ENCODE measurements around the gene LPXN.

LPXN gene

GRCh38 chr11:58582437-58582836 lies 6.8 kb upstream of the LPXN start:
- peak overlapping the region; percentile 94 for H3K4me3 ChIP-seq (ENCODE audit: low read length, poor library complexity, severe bottlenecking)

GRCh38 chr11:58580311-58580710 lies 4.7 kb upstream of the LPXN start:
- Histone ChIP-seq H3K4me1 (ENCODE audit: insufficient read depth, low read length, poor library complexity, severe bottlenecking) (peaks cover 60% of the 10 kb centered on the region), H3F3A (ENCODE audit: low read depth) (peaks cover 12% of the 10 kb centered on the region), H3K9ac (ENCODE audit: low read depth, low read length, poor library complexity, severe bottlenecking) (peak overlapping the region; percentile 99), H3K79me2 (ENCODE audit: insufficient read depth, low read length) (peaks cover 77% of the 10 kb centered on the region), H3K9me2 (replicated peaks; ENCODE audit: low read depth, low read length) (no peaks in the 10 kb centered on the region), H2AFZ (ENCODE audit: low read length) (no peak overlapping the region), H3K4me2 (ENCODE audit: low read depth, low read length, poor library complexity, severe bottlenecking) (peak overlapping the region; percentile 97), H4K20me1 (ENCODE audit: insufficient read depth, low read length, poor library complexity, severe bottlenecking) (peaks cover 57% of the 10 kb centered on the region), H3K4me3 (ENCODE audit: low read length, poor library complexity, severe bottlenecking) (peak overlapping the region; percentile 94), H3K27me3 (ENCODE audit: insufficient read depth, low read length, poor library complexity, severe bottlenecking) (peaks cover 4% of the 10 kb centered on the region), H3K36me3 (ENCODE audit: insufficient read depth, low read length) (peaks cover 8% of the 10 kb centered on the region; the same call in 1 of the 2 replicates), H3K9me3 (ENCODE audit: insufficient read depth, low read depth, low read length) (no peaks in the 10 kb centered on the region)
- TF ChIP-seq CTCF (conservative IDR thresholded peaks at IDR 0.05; ENCODE audit: low read length) = no peak
- TF ChIP-seq EZH2phosphoT487 (IDR thresholded peaks at IDR 0.05; ENCODE audit: borderline replicate concordance) = no peak

More at GRCh38 chr11:58582437-58582836, 6.8 kb upstream of the LPXN start:
- Histone ChIP-seq H3K79me2 (ENCODE audit: insufficient read depth, low read length) (peaks cover 84% of the 10 kb centered on the region), H3K9ac (ENCODE audit: low read depth, low read length, poor library complexity, severe bottlenecking) (peak overlapping the region; percentile 99), H2AFZ (ENCODE audit: low read length) (no peak overlapping the region), H3K27me3 (ENCODE audit: insufficient read depth, low read length, poor library complexity, severe bottlenecking) (peaks cover 4% of the 10 kb centered on the region), H3K4me1 (ENCODE audit: insufficient read depth, low read length, poor library complexity, severe bottlenecking) (peaks cover 53% of the 10 kb centered on the region), H3K9me2 (replicated peaks; ENCODE audit: low read depth, low read length) (no peaks in the 10 kb centered on the region), H4K20me1 (ENCODE audit: insufficient read depth, low read length, poor library complexity, severe bottlenecking) (peaks cover 78% of the 10 kb centered on the region), H3K36me3 (ENCODE audit: insufficient read depth, low read length) (peaks cover 28% of the 10 kb centered on the region; the same call in 1 of the 2 replicates), H3F3A (ENCODE audit: low read depth) (peaks cover 4% of the 10 kb centered on the region), H3K4me2 (ENCODE audit: low read depth, low read length, poor library complexity, severe bottlenecking) (peak overlapping the region; percentile 97), H3K9me3 (ENCODE audit: insufficient read depth, low read depth, low read length) (no peaks in the 10 kb centered on the region)
- TF ChIP-seq EZH2phosphoT487 (IDR thresholded peaks at IDR 0.05; ENCODE audit: borderline replicate concordance) (no peak), CTCF (conservative IDR thresholded peaks at IDR 0.05; ENCODE audit: low read length) (no peak)

GRCh38 chr11:58579192-58580129 lies 3.8 kb upstream of the LPXN start:
- peak overlapping the region; percentile 94 for H3K4me3 ChIP-seq (ENCODE audit: low read length, poor library complexity, severe bottlenecking)
- H3K9me3 ChIP-seq (ENCODE audit: insufficient read depth, low read depth, low read length) = no peaks in the 10 kb centered on the region
- H2AFZ ChIP-seq (ENCODE audit: low read length) = no peak overlapping the region
- peaks cover 12% of the 10 kb centered on the region for H3F3A ChIP-seq (ENCODE audit: low read depth)
- peak overlapping the region; percentile 99 for H3K9ac ChIP-seq (ENCODE audit: low read depth, low read length, poor library complexity, severe bottlenecking)
- TF ChIP-seq CTCF (conservative IDR thresholded peaks at IDR 0.05; ENCODE audit: low read length) = peak; percentile 69
- TF ChIP-seq EZH2phosphoT487 (IDR thresholded peaks at IDR 0.05; ENCODE audit: borderline replicate concordance) = no peak
- H4K20me1 ChIP-seq (ENCODE audit: insufficient read depth, low read length, poor library complexity, severe bottlenecking) = peaks cover 54% of the 10 kb centered on the region
- H3K9me2 ChIP-seq (replicated peaks; ENCODE audit: low read depth, low read length) = no peaks in the 10 kb centered on the region
- peak overlapping the region; percentile 97 for H3K4me2 ChIP-seq (ENCODE audit: low read depth, low read length, poor library complexity, severe bottlenecking)
- peaks cover 60% of the 10 kb centered on the region for H3K4me1 ChIP-seq (ENCODE audit: insufficient read depth, low read length, poor library complexity, severe bottlenecking)
- no peaks in the 10 kb centered on the region for H3K36me3 ChIP-seq (ENCODE audit: insufficient read depth, low read length)
- peaks cover 77% of the 10 kb centered on the region for H3K79me2 ChIP-seq (ENCODE audit: insufficient read depth, low read length)
- H3K27me3 ChIP-seq (ENCODE audit: insufficient read depth, low read length, poor library complexity, severe bottlenecking) = peaks cover 4% of the 10 kb centered on the region
